Karpas-422 (cell line): ENCODE data around the gene TIE1. TPM values are rescaled to one million over a fixed set of nuclear protein-coding genes. Genes with fewer than 3 reads are reported as not detected.

ENCODE experiments used
- DNase-seq: peaks from one replicate; pipeline ENCODE4 v3.0.0-alpha.2; 2015
- H2AFZ ChIP-seq: fragments of 200-600 bp; sonication (generic); 2 replicates; pipeline ENCODE4 v1.6.1; 2014; ENCODE audit warnings: antibody characterized with exemption, low read length, mixed read lengths
- H3K27ac ChIP-seq: fragments of 200-600 bp; sonication (generic); 2 replicates; pipeline ENCODE4 v1.5.1; 2014; ENCODE audit warnings: mild to moderate bottlenecking, low read length, moderate library complexity
- H3K27me3 ChIP-seq: fragments of 200-600 bp; sonication (generic); 2 replicates; pipeline ENCODE4 v1.6.1; 2014; ENCODE audit warnings: low read length, mixed read lengths
- H3K36me3 ChIP-seq: fragments of 200-600 bp; sonication (generic); 2 replicates; pipeline ENCODE4 v1.6.1; 2014; ENCODE audit warnings: low read length, mixed read lengths; ENCODE audit not compliant: insufficient read depth
- H3K4me1 ChIP-seq: fragments of 200-600 bp; sonication (generic); 2 replicates; pipeline ENCODE4 v1.6.1; 2014; ENCODE audit warnings: mild to moderate bottlenecking, low read length, mixed read lengths
- H3K4me2 ChIP-seq: fragments of 200-600 bp; sonication (generic); 2 replicates; pipeline ENCODE4 v1.6.1; 2014; ENCODE audit warnings: low read length, low read depth, mild to moderate bottlenecking; ENCODE audit not compliant: poor library complexity, severe bottlenecking
- H3K4me3 ChIP-seq: fragments of 200-600 bp; sonication (generic); 2 replicates; pipeline ENCODE4 v1.5.1; 2014; ENCODE audit warnings: mild to moderate bottlenecking, antibody characterized with exemption, low read length, mixed read lengths
- H3K79me2 ChIP-seq: fragments of 200-600 bp; sonication (generic); 2 replicates; pipeline ENCODE4 v1.6.1; 2014; ENCODE audit warnings: mild to moderate bottlenecking, low read length, mixed read lengths
- H3K9ac ChIP-seq: fragments of 200-600 bp; sonication (generic); 2 replicates; pipeline ENCODE4 v1.6.0; 2014; ENCODE audit warnings: low read length
- H3K9me2 ChIP-seq: fragments of 200-600 bp; sonication (generic), shearing (Covaris generic); replicated peaks from 2 replicates; pipeline ENCODE4 v1.6.0; 2014; ENCODE audit warnings: mild to moderate bottlenecking, low read length, moderate library complexity; ENCODE audit not compliant: insufficient read depth
- H3K9me3 ChIP-seq: fragments of 300-700, 200-600 bp; sonication (generic); 2 replicates; pipeline ENCODE4 v1.6.1; 2014; ENCODE audit warnings: low read length, mixed read lengths
- H4K20me1 ChIP-seq: fragments of 200-600 bp; sonication (generic); 2 replicates; pipeline ENCODE4 v1.6.1; 2014; ENCODE audit warnings: mild to moderate bottlenecking, antibody characterized with exemption, low read length, low read depth; ENCODE audit not compliant: insufficient read depth
- total RNA-seq: library from RNA; depleted of rRNA; stranded (reverse); fragments of >200 nt; shearing (Covaris generic); gene quantifications from 2 replicates; pipeline ENCODE4 v1.2.3, GENCODE V29; 2014; ENCODE audit warnings: low replicate concordance

TIE1 gene
- total RNA-seq, 1 experiment from 2014 or later = not detected

GRCh38 chr1:43285269-43285990 lies 15.4 kb upstream of the TIE1 start, which contains the start of gene C1orf210:
Gene C1orf210 (minus strand): TSS chr1:43285581. CDS start chr1:43283270, 2,311 bp downstream.
- DNase-seq = no peak
- no peaks in the 10 kb centered on the region for H3K4me1 ChIP-seq
- H3K9me2 ChIP-seq = no peaks in the 10 kb centered on the region
- no peaks in the 10 kb centered on the region for H3K36me3 ChIP-seq
- H3K27ac ChIP-seq = no peak within 1 kb of the TSS
- no peaks in the 10 kb centered on the region for H4K20me1 ChIP-seq
- no peaks in the 10 kb centered on the region for H3K27me3 ChIP-seq
- H3K9me3 ChIP-seq = no peaks in the 10 kb centered on the region
- H2AFZ ChIP-seq = no peak within 1 kb of the TSS
- no peak within 1 kb of the TSS for H3K9ac ChIP-seq
- H3K4me2 ChIP-seq = no peak within 1 kb of the TSS
- no peaks in the 10 kb centered on the region for H3K79me2 ChIP-seq
- no peak within 1 kb of the TSS for H3K4me3 ChIP-seq

GRCh38 chr1:43286115-43286514 lies 14.7 kb upstream of the TIE1 start:
- Histone ChIP-seq H3K9me2 (no peaks in the 10 kb centered on the region), H3K27me3 (no peaks in the 10 kb centered on the region), H3K36me3 (no peaks in the 10 kb centered on the region), H3K9me3 (no peaks in the 10 kb centered on the region), H4K20me1 (no peaks in the 10 kb centered on the region), H3K4me2 (no peak overlapping the region), H3K27ac (no peak overlapping the region), H3K79me2 (no peaks in the 10 kb centered on the region), H2AFZ (no peak overlapping the region), H3K9ac (no peak overlapping the region), H3K4me1 (no peaks in the 10 kb centered on the region), H3K4me3 (no peak overlapping the region)
- DNase-seq = no peak

GRCh38 chr1:43286533-43286932 lies 14.2 kb upstream of the TIE1 start:
- no peaks in the 10 kb centered on the region for H3K4me1 ChIP-seq
- H3K27me3 ChIP-seq = no peaks in the 10 kb centered on the region
- H3K4me3 ChIP-seq = no peak overlapping the region
- H3K9me3 ChIP-seq = no peaks in the 10 kb centered on the region
- H3K4me2 ChIP-seq = no peak overlapping the region
- no peak overlapping the region for H2AFZ ChIP-seq
- H3K79me2 ChIP-seq = no peaks in the 10 kb centered on the region
- no peaks in the 10 kb centered on the region for H3K9me2 ChIP-seq
- no peak for DNase-seq
- no peaks in the 10 kb centered on the region for H4K20me1 ChIP-seq
- H3K36me3 ChIP-seq = no peaks in the 10 kb centered on the region
- H3K9ac ChIP-seq = no peak overlapping the region
- H3K27ac ChIP-seq = no peak overlapping the region

GRCh38 chr1:43288058-43288784 lies 12.6 kb upstream of the TIE1 start:
- Histone ChIP-seq H2AFZ (no peak overlapping the region), H3K9ac (no peak overlapping the region), H3K36me3 (no peaks in the 10 kb centered on the region), H3K27me3 (no peaks in the 10 kb centered on the region), H3K9me3 (no peaks in the 10 kb centered on the region), H4K20me1 (no peaks in the 10 kb centered on the region), H3K9me2 (no peaks in the 10 kb centered on the region), H3K79me2 (no peaks in the 10 kb centered on the region), H3K4me2 (no peak overlapping the region), H3K27ac (no peak overlapping the region), H3K4me3 (no peak overlapping the region), H3K4me1 (no peaks in the 10 kb centered on the region)
- DNase-seq = no peak

GRCh38 chr1:43288785-43289706 lies 11.7 kb upstream of the TIE1 start:
- Histone ChIP-seq H4K20me1 (no peaks in the 10 kb centered on the region), H3K9me3 (no peaks in the 10 kb centered on the region), H3K4me2 (no peak overlapping the region), H3K27ac (no peak overlapping the region), H2AFZ (no peak overlapping the region), H3K79me2 (no peaks in the 10 kb centered on the region), H3K36me3 (no peaks in the 10 kb centered on the region), H3K27me3 (no peaks in the 10 kb centered on the region), H3K4me1 (no peaks in the 10 kb centered on the region), H3K4me3 (no peak overlapping the region), H3K9me2 (no peaks in the 10 kb centered on the region), H3K9ac (no peak overlapping the region)
- no peak for DNase-seq

GRCh38 chr1:43292216-43292615 lies 8.6 kb upstream of the TIE1 start:
- Histone ChIP-seq H3K36me3 (no peaks in the 10 kb centered on the region), H2AFZ (no peak overlapping the region), H3K4me2 (no peak overlapping the region), H3K9me3 (no peaks in the 10 kb centered on the region), H4K20me1 (no peaks in the 10 kb centered on the region), H3K27ac (no peak overlapping the region), H3K9me2 (no peaks in the 10 kb centered on the region), H3K79me2 (no peaks in the 10 kb centered on the region), H3K9ac (no peak overlapping the region), H3K4me3 (no peak overlapping the region), H3K4me1 (no peaks in the 10 kb centered on the region), H3K27me3 (no peaks in the 10 kb centered on the region)
- DNase-seq = no peak

GRCh38 chr1:43292679-43293078 lies 8.1 kb upstream of the TIE1 start:
- no peak for DNase-seq

GRCh38 chr1:43293176-43293575 lies 7.6 kb upstream of the TIE1 start:
- no peaks in the 10 kb centered on the region for H3K79me2 ChIP-seq
- H3K9me2 ChIP-seq = no peaks in the 10 kb centered on the region
- no peaks in the 10 kb centered on the region for H4K20me1 ChIP-seq
- H3K4me1 ChIP-seq = no peaks in the 10 kb centered on the region
- no peaks in the 10 kb centered on the region for H3K36me3 ChIP-seq
- no peak overlapping the region for H2AFZ ChIP-seq
- H3K27ac ChIP-seq = no peak overlapping the region
- H3K4me3 ChIP-seq = no peak overlapping the region
- no peak for DNase-seq
- no peak overlapping the region for H3K9ac ChIP-seq
- no peaks in the 10 kb centered on the region for H3K27me3 ChIP-seq
- H3K9me3 ChIP-seq = no peaks in the 10 kb centered on the region
- H3K4me2 ChIP-seq = no peak overlapping the region

More at GRCh38 chr1:43292679-43293078, 8.1 kb upstream of the TIE1 start:
- Histone ChIP-seq H3K79me2 (no peaks in the 10 kb centered on the region), H3K36me3 (no peaks in the 10 kb centered on the region), H3K9me3 (no peaks in the 10 kb centered on the region), H2AFZ (no peak overlapping the region), H3K9ac (no peak overlapping the region), H3K4me1 (no peaks in the 10 kb centered on the region), H3K9me2 (no peaks in the 10 kb centered on the region), H4K20me1 (no peaks in the 10 kb centered on the region), H3K4me3 (no peak overlapping the region), H3K27ac (no peak overlapping the region), H3K27me3 (no peaks in the 10 kb centered on the region), H3K4me2 (no peak overlapping the region)
